ENCODE data around the gene SLC22A15. TPM values are rescaled to one million over a fixed set of nuclear protein-coding genes. Genes with fewer than 3 reads are reported as not detected.

The SLC22A15 gene
- total RNA-seq = 1 to 10 TPM; 3.4 to 9.3 TPM

GRCh38 chr1:115976062-115976920 lies at the start of gene SLC22A15:
SLC22A15 (plus strand) TSS chr1:115976513; CDS start chr1:115976628, 115 bp downstream.

GRCh38 chr1:116110567-116111523 lies 134.5 kb downstream of the SLC22A15 start, which contains the start of gene MAB21L3:
MAB21L3 (plus strand) TSS chr1:116111399; CDS start chr1:116112616, 1,217 bp downstream.

Other genes starting within 250 kb of the SLC22A15 start
- 1 to 10 TPM; 2.3 to 3.8 TPM for gene CASQ2, start 207.8 kb upstream of the SLC22A15 start, total RNA-seq
- not detected for gene NHLH2, start 135.4 kb upstream of the SLC22A15 start, total RNA-seq
- gene MAB21L3, start 134.9 kb downstream of the SLC22A15 start, total RNA-seq = under 1 TPM; under 0.01 TPM

All from melanocyte of skin (primary cell).